ENCODE results near the gene PDZD4. TPM values are rescaled to one million over a fixed set of nuclear protein-coding genes. Genes with fewer than 3 reads are reported as not detected.

Gene PDZD4
- total RNA-seq, 1 donor from 2014 or later: 0.07 TPM

- peak overlapping the region; percentile 35 for H3K27ac Mint-ChIP-seq
Measured at GRCh38 chrX:153814591-153815315, 15.6 kb downstream of the PDZD4 start.

GRCh38 chrX:153813161-153813560 lies 17.2 kb downstream of the PDZD4 start:
- ChIA-PET CTCF (no interaction called here), POLR2A (no interaction called here)
- H3K27ac Mint-ChIP-seq: no peak overlapping the region
- H3K4me1 Mint-ChIP-seq: peaks cover 7% of the 10 kb centered on the region
- peaks cover 8% of the 10 kb centered on the region for H3K27me3 Mint-ChIP-seq
- DNase-seq (no peak), ATAC-seq (ENCODE audit: low read depth) (no peak)
- H3K4me3 Mint-ChIP-seq: no peak overlapping the region
- no peaks in the 10 kb centered on the region for H3K36me3 Mint-ChIP-seq (ENCODE audit: low read depth)
- intact Hi-C loops (cut with micrococcal nuclease): no loop called here
- no peaks in the 10 kb centered on the region for H3K9me3 Mint-ChIP-seq
- TF ChIP-seq CTCF (IDR thresholded peaks at IDR 0.05): no peak

More at GRCh38 chrX:153814591-153815315, 15.6 kb downstream of the PDZD4 start:
- intact Hi-C loops (cut with micrococcal nuclease): loop anchor here (5.0 kb wide), 1 partner anchor 113 kb away; the partner anchor contains the start of gene ARHGAP4
- peaks cover 12% of the 10 kb centered on the region for H3K27me3 Mint-ChIP-seq
- POLR2A ChIA-PET: no interaction called here
- CTCF ChIA-PET: no interaction called here
- DNase-seq (no peak), ATAC-seq (ENCODE audit: low read depth) (no peak)
- no peak overlapping the region for H3K4me3 Mint-ChIP-seq
- H3K36me3 Mint-ChIP-seq (ENCODE audit: low read depth): no peaks in the 10 kb centered on the region
- no peak for TF ChIP-seq CTCF (IDR thresholded peaks at IDR 0.05)
- peaks cover 7% of the 10 kb centered on the region for H3K4me1 Mint-ChIP-seq
- H3K9me3 Mint-ChIP-seq: no peaks in the 10 kb centered on the region

- intact Hi-C loops (cut with micrococcal nuclease): no loop called here
- Mint-ChIP-seq H3K4me1 (peaks cover 7% of the 10 kb centered on the region), H3K4me3 (no peak overlapping the region), H3K9me3 (no peaks in the 10 kb centered on the region), H3K27me3 (peaks cover 8% of the 10 kb centered on the region), H3K36me3 (ENCODE audit: low read depth) (no peaks in the 10 kb centered on the region), H3K27ac (no peak overlapping the region)
- DNase-seq (no peak), ATAC-seq (ENCODE audit: low read depth) (no peak)
- ChIA-PET CTCF (no interaction called here), POLR2A (no interaction called here)
- no peak for TF ChIP-seq CTCF (IDR thresholded peaks at IDR 0.05)
Measured at GRCh38 chrX:153812220-153812619, 18.1 kb downstream of the PDZD4 start.

GRCh38 chrX:153807976-153808375 lies 22.4 kb downstream of the PDZD4 start:
- ATAC-seq (ENCODE audit: low read depth): no peak
- intact Hi-C loops (cut with micrococcal nuclease): no loop called here
- DNase-seq: no peak
- H3K4me3 Mint-ChIP-seq: no peak overlapping the region
- H3K9me3 Mint-ChIP-seq: no peaks in the 10 kb centered on the region
- ChIA-PET POLR2A (interaction anchor here (0.6 kb wide), 1 partner anchor 34 kb away, joined by 3 read pairs; no protein-coding TSS in a partner anchor), CTCF (no interaction called here)
- no peaks in the 10 kb centered on the region for H3K27me3 Mint-ChIP-seq
- no peak overlapping the region for H3K27ac Mint-ChIP-seq
- H3K4me1 Mint-ChIP-seq: no peaks in the 10 kb centered on the region
- no peak for TF ChIP-seq CTCF (IDR thresholded peaks at IDR 0.05)
- no peaks in the 10 kb centered on the region for H3K36me3 Mint-ChIP-seq (ENCODE audit: low read depth)

GRCh38 chrX:153806999-153807575 lies 23.3 kb downstream of the PDZD4 start:
- Mint-ChIP-seq H3K4me1 (no peaks in the 10 kb centered on the region), H3K36me3 (ENCODE audit: low read depth) (no peaks in the 10 kb centered on the region), H3K4me3 (no peak overlapping the region), H3K27ac (no peak overlapping the region), H3K27me3 (no peaks in the 10 kb centered on the region), H3K9me3 (no peaks in the 10 kb centered on the region)
- intact Hi-C loops (cut with micrococcal nuclease): no loop called here
- POLR2A ChIA-PET: no interaction called here
- CTCF ChIA-PET: no interaction called here
- DNase-seq (no peak), ATAC-seq (ENCODE audit: low read depth) (no peak)
- no peak for TF ChIP-seq CTCF (IDR thresholded peaks at IDR 0.05)
